Heart left ventricle (tissue), 16 donors: ENCODE measurements around the gene SOX9. TPM values are rescaled to one million over a fixed set of nuclear protein-coding genes. Genes with fewer than 3 reads are reported as not detected.

Experiments used
- ATAC-seq, 4 donors: fragments of 200-7000 bp; cut with Tn5 transposase; one replicate each; pipeline ENCODE4 v1.9.1; 2020 to 2022; ENCODE audit warnings: moderate library complexity in 4 of 4, mild to moderate bottlenecking in 3 of 4, moderate number of reproducible peaks in 1 of 4
- DNase-seq, 5 donors: peaks; one replicate each; pipeline ENCODE4 v3.0.0-alpha.2; 2020
- H3K27ac ChIP-seq, 12 donors: fragments of 200-600 bp; sonication (generic) in 4 of 12; one replicate each; pipeline versions ENCODE4 v1.5.0 to v1.8.0; 2016 to 2022; ENCODE audit warnings: mild to moderate bottlenecking in 2 of 12
- H3K27me3 ChIP-seq, 9 donors: fragments of 200-600 bp; sonication (generic) in 2 of 9; one replicate each; pipeline versions ENCODE4 v1.5.1 to v1.8.0; 2016 to 2022; ENCODE audit warnings: mild to moderate bottlenecking in 3 of 9
- H3K36me3 ChIP-seq, 9 donors: fragments of 200-600 bp; sonication (generic) in 2 of 9; one replicate each; pipeline versions ENCODE4 v1.5.0 to v1.8.0; 2018 to 2022; ENCODE audit warnings: mild to moderate bottlenecking in 2 of 9
- H3K4me1 ChIP-seq, 12 donors: fragments of 200-600 bp; sonication (generic) in 4 of 12; one replicate each; pipeline versions ENCODE4 v1.5.0 to v1.8.0; 2016 to 2022; ENCODE audit warnings: mild to moderate bottlenecking in 3 of 12
- H3K4me3 ChIP-seq, 12 donors: fragments of 200-600 bp; sonication (generic) in 4 of 12; one replicate each; pipeline versions ENCODE4 v1.5.0 to v1.8.0; 2017 to 2022; ENCODE audit warnings: mild to moderate bottlenecking in 9 of 12, moderate library complexity in 4 of 12
- H3K9me3 ChIP-seq, 12 donors: fragments of 200-600 bp; sonication (generic) in 4 of 12; one replicate each; pipeline versions ENCODE4 v1.5.0 to v1.8.0; 2016 to 2022; ENCODE audit warnings: mild to moderate bottlenecking in 1 of 12
- CTCF ChIP-seq, 12 donors: fragments of 200-600 bp; sonication (generic) in 4 of 12; IDR thresholded peaks; one replicate each; pipeline versions ENCODE4 v1.5.0 to v1.8.0; 2018 to 2022; ENCODE audit warnings: antibody characterized with exemption in 12 of 12, mild to moderate bottlenecking in 5 of 12
- POLR2A ChIP-seq, 2 donors: fragments of 450-650 bp; IDR thresholded peaks; one replicate each; pipeline ENCODE4 v1.6.1; 2017; ENCODE audit warnings: antibody characterized with exemption in 2 of 2, mild to moderate bottlenecking in 2 of 2, moderate library complexity in 2 of 2
- WGBS, 4 donors: extraction: QIAGEN DNeasy Blood & Tissue Kit in 2 of 4; methylation state at CpG; one replicate each; pipeline versions ENCODE4 v1.1.5 to v1.1.7; 2013 to 2018; 5-methylcytosine and 5-hydroxymethylcytosine counted together
- intact Hi-C, 10 donors: fragments of 100-400 bp; cut with DNase I; formaldehyde crosslinking; loops; one replicate each; pipeline versions ENCODE4 v1.11.1 to v1.14.2; 2022
- polyA plus RNA-seq, 2 donors: library from polyadenylated mRNA; stranded (reverse); fragments of 200-250 nt; gene quantifications; one replicate each; pipeline ENCODE4 v1.2.3, GENCODE V29; 2013
- total RNA-seq, 9 donors: library from RNA; depleted of rRNA in 2 of 9; stranded (reverse); fragments of >200 nt in 2 of 9; fragmentation: NEBNext Ultra II Directional in 3 of 9; extraction: Animal tissue kit (Norgen Biotek cat#: 25700) in 3 of 9; gene quantifications; one replicate each; pipeline versions ENCODE4 v1.1.0 to v1.2.4, GENCODE V29; 2016 to 2023
- donor health status: ischemic (EF 13 %, LVEDD 7.1; RV severe dilation, severe dysfunction).
- donor health status: healthy with polysubstance abuse.
- donor health status: DM: no; HTN: yes; CAD: no.
- donor health status: DM: no; HTN: no; CAD: no.
- donor health status: ischemic (EF 25% LVEDD 6.9; RV normal size, moderate dysfunction).
- donor health status: ischemic (EF 25% LVEDD 5.7; RV mildly dilated, moderate dysfunction).
- donor health status: healthy.
- donor health status: DM: yes; HTN: yes; CAD: no.
- donor health status: ischemic (EF 35%, LVEDD 5.7; RV mildly dilated, moderate dysfunction).
- donor health status: nonischemic (EF 11% LVEDD 7.7; RV severe dilation, severe dysfunction).
- donor health status: DM: yes; HTN: yes; CAD: no.
- donor health status: PGD.
- donor health status: ischemic (EF 29% LVEDD 5.4; RV normal size, mild dysfunction).
- donor health status: nonischemic (EF 23%, LVEDD 6.1; RV moderate dilation, normal function).

SOX9 gene
- total and polyA plus RNA-seq, 11 donors = 7.6 to 19.7 (median 12.8) TPM

DNA sequence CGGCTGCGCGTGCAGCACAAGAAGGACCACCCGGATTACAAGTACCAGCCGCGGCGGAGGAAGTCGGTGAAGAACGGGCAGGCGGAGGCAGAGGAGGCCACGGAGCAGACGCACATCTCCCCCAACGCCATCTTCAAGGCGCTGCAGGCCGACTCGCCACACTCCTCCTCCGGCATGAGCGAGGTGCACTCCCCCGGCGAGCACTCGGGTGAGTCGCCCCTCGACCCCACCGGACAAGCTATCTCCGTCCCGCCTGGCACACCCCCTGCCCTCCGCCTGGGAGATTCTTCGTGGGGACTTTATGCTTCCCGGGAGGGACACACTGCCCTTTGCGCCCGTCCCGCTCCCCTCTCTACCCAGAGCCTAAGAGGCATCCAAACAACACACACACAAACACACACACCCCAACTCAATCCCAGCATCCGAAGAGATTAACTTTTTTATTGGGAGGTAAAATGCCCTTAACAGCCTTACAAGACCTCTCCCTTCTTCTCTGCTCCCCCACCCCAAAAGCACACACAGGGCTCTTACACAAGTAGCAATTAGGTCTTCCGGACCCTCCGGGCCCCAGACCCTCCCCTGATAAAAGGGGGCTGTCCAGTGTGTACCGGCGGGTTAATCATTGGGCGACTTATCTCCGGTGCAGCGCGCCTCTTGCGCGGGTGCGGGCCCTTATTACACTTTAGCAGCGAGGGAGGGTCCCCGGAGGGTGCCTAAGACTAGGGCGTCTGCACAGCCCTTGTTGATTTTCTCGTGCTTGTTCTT is 2.1 kb downstream of the SOX9 start:
- DNase-seq (no peak), ATAC-seq (no peak)
- TF ChIP-seq CTCF (IDR thresholded peaks at IDR 0.05) (no peak), POLR2A (IDR thresholded peaks at IDR 0.05) (no peak)
- H3K4me1 ChIP-seq = peaks cover 0 to 64% (median 13%) of the 10 kb centered on the region in 12 donors
- peak overlapping the region; percentile 54 to 94 (median 74) for H3K4me3 ChIP-seq
- H3K9me3 ChIP-seq = no peaks in the 10 kb centered on the region
- H3K27ac ChIP-seq = peak overlapping the region in 11 of 12 donors; percentile 13 to 98 (median 88)
- H3K36me3 ChIP-seq = peaks cover 0 to 23% (median 2%) of the 10 kb centered on the region in 9 donors
- WGBS, 4 donors = 8 to 14% (median 10%) methylated on average over 44 to 48 of the region's 48 CpGs
- intact Hi-C loops = loop anchor here in 4 of 10 donors (5.0 to 10.0 kb wide), 7 partner anchors 49 to 1006 kb away; no protein-coding TSS in a partner anchor
- peaks cover 0 to 69% (median 27%) of the 10 kb centered on the region in 9 donors for H3K27me3 ChIP-seq

DNA sequence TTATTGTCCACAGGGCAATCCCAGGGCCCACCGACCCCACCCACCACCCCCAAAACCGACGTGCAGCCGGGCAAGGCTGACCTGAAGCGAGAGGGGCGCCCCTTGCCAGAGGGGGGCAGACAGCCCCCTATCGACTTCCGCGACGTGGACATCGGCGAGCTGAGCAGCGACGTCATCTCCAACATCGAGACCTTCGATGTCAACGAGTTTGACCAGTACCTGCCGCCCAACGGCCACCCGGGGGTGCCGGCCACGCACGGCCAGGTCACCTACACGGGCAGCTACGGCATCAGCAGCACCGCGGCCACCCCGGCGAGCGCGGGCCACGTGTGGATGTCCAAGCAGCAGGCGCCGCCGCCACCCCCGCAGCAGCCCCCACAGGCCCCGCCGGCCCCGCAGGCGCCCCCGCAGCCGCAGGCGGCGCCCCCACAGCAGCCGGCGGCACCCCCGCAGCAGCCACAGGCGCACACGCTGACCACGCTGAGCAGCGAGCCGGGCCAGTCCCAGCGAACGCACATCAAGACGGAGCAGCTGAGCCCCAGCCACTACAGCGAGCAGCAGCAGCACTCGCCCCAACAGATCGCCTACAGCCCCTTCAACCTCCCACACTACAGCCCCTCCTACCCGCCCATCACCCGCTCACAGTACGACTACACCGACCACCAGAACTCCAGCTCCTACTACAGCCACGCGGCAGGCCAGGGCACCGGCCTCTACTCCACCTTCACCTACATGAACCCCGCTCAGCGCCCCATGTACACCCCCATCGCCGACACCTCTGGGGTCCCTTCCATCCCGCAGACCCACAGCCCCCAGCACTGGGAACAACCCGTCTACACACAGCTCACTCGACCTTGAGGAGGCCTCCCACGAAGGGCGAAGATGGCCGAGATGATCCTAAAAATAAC is 3.0 kb downstream of the SOX9 start:
- TF ChIP-seq CTCF (IDR thresholded peaks at IDR 0.05) (no peak), POLR2A (IDR thresholded peaks at IDR 0.05) (no peak)
- DNase-seq (peak in 1 of 5 donors; percentile 32), ATAC-seq (no peak)
- 27 to 62% (median 35%) methylated on average over 27 to 75 of the region's 75 CpGs for WGBS, 4 donors
- Histone ChIP-seq H3K36me3 (peaks cover 0 to 23% (median 2%) of the 10 kb centered on the region in 9 donors), H3K9me3 (no peaks in the 10 kb centered on the region), H3K4me1 (peaks cover 0 to 55% (median 8%) of the 10 kb centered on the region in 12 donors), H3K27ac (peak overlapping the region in 11 of 12 donors; percentile 13 to 98 (median 88)), H3K27me3 (peaks cover 0 to 61% (median 20%) of the 10 kb centered on the region in 9 donors), H3K4me3 (peak overlapping the region in 11 of 12 donors; percentile 56 to 94 (median 76))
- intact Hi-C loops = loop anchor here in 4 of 10 donors (5.0 to 10.0 kb wide), 7 partner anchors 49 to 1006 kb away; no protein-coding TSS in a partner anchor

DNA sequence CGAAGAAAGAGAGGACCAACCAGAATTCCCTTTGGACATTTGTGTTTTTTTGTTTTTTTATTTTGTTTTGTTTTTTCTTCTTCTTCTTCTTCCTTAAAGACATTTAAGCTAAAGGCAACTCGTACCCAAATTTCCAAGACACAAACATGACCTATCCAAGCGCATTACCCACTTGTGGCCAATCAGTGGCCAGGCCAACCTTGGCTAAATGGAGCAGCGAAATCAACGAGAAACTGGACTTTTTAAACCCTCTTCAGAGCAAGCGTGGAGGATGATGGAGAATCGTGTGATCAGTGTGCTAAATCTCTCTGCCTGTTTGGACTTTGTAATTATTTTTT is 3.6 kb downstream of the SOX9 start:
- DNase-seq (no peak), ATAC-seq (no peak)
- Histone ChIP-seq H3K36me3 (peaks cover 0 to 23% (median 2%) of the 10 kb centered on the region in 9 donors), H3K4me3 (peak overlapping the region in 11 of 12 donors; percentile 1 to 94 (median 65)), H3K9me3 (no peaks in the 10 kb centered on the region), H3K4me1 (peaks cover 0 to 55% (median 8%) of the 10 kb centered on the region in 12 donors), H3K27me3 (peaks cover 0 to 55% (median 20%) of the 10 kb centered on the region in 9 donors), H3K27ac (peak overlapping the region in 8 of 12 donors; percentile 25 to 98 (median 70))
- intact Hi-C loops = loop anchor here in 4 of 10 donors (5.0 to 10.0 kb wide), 7 partner anchors 48 to 1007 kb away; no protein-coding TSS in a partner anchor
- 71 to 82% (median 76%) methylated on average over 7 of the region's 7 CpGs for WGBS, 4 donors
- TF ChIP-seq POLR2A (IDR thresholded peaks at IDR 0.05) (no peak), CTCF (IDR thresholded peaks at IDR 0.05) (no peak)
